ENCODE measurements around the gene OBP2A. TPM values are rescaled to one million over a fixed set of nuclear protein-coding genes. Genes with fewer than 3 reads are reported as not detected.

OBP2A gene
- total RNA-seq, 1 donor from 2014 or later = not detected

DNA sequence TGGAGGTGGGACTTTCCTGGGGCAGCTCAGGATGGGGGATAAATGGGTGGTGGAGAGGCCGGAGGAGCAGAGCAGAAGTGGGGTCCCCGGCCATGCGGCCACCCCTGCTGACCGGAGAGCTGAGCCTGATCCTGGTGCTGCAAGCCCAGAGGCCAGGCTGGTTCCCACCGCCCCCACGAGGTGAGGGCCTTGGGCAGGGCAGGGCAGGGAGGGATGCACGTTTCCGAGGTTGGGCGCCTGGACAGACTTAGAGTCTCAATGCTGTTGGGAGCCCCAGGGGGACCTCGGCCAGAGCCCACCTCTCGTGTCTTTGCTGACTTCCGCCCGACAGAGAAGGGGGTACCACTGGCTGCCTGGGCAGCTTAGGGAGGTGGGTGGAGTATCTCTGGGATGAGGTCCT, 5.5 kb downstream of the OBP2A start:
- no peak for DNase-seq (ENCODE audit: low read depth, low spot score)

DNA sequence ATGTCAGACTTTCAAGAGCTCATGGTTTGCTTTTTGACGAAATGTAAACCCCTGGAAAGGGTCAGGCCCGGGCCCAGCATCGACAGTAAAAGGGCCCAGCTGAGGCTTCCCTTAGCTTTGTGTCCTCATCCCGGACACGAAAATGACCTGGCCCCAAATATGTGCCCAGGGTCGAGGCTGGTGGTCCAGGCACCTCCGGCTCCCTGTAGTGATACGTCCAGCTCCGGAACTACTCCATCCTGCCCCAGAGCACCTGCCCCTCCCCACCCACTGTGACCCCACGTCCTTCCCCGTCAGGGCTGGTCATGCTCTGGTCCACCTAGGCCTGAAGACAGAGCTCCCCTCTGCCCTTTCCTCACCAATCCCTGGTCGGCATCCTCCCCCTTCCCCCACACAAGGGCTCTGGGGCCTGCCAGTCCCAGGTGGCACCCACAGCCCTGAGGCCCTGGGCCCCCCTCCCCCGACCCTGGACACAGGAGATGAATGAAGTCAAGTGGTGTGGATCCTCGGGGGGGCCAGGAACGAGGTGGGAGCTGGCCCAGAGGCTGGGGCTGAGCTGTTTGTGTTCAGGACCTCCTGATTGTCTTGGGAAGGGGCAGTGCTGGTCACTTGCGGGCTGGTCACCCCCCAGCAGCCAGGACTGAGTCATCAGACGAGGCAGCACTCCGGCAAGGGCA, 6.2 kb downstream of the OBP2A start:
- DNase-seq (ENCODE audit: low read depth, low spot score) = no peak

DNA sequence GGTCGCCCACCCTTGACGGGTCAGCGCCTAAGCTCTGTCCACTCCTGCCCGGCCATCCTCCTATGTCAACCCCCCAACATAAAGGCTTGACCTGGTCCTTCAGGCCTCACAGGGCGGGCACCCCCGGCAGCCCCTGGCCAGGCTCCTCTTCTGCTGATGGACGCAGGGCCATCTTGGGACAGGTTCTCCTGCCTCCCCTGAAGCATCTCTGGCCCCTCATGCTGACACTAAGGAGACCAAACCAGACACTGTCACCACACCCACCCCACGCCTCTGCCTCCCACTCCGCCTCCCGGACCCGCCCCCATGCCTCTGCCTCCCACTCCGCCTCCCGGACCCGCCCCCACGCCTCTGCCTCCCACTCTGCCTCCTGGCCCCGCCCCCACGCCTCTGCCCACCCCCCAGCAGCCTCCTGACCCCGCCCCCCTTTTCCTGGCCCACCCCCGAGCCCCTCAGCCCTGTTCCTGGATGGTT, 6.8 kb downstream of the OBP2A start:
- DNase-seq (ENCODE audit: low read depth, low spot score) = no peak

DNA sequence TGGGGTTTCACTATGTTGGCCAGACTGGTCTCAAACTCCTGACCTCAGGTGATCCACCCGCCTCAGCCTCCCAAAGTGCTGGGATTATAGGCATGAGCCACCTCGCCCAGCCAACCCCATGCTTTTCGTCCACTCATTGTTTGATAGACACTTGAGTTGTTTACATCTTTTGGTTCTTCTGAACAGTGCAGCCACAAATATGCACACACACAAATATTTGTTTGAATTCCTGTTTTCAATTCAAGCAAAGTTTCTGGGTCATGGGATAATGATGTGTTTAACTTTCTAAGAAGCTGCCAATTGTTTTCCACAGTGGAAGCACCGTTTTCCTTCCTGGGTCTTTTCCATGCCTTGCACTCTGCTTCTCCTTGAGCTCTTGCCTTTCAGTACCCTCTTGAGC, 8.8 kb downstream of the OBP2A start:
- DNase-seq (ENCODE audit: low read depth, low spot score) = no peak

DNA sequence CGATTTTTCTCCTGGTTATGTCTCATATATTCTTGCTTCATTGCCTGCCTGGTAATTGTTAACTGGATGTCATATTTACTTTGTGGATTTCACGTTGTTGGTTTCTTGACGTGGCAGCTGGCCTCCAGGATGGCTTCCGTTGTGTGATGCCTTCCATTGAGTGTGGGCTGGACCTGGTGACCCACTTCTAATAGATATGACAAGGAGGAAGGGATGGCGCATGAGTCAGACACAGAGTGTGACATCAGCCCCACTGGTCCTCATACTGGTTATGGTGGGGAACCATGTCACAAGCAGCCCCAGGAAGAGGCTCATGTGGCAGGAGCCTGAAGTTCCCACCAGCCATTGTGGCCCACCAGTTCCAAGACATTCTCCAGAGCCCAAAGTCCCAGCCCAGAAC, 9.3 kb downstream of the OBP2A start:
- DNase-seq (ENCODE audit: low read depth, low spot score) = no peak

DNA sequence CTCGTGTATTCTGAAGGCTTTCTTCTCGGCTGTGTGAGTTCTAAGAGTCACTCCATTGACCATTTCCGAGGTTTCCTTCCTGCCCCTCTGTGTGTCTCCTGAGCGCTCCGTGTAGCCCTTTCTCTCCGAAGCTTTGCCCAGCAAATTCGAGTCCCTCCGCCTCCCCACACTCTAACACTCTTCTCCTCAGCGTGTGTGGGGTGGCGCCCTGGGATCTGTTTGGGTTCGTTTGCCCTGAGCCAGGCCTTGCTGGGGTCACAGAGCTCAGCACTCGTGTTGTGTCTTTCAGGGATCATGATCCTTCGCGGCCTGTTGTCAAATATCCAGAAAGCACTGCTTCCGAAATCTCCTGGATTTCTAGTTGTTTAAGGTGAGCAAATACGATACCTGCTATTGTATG, 10.0 kb downstream of the OBP2A start:
- DNase-seq (ENCODE audit: low read depth, low spot score) = no peak

DNA sequence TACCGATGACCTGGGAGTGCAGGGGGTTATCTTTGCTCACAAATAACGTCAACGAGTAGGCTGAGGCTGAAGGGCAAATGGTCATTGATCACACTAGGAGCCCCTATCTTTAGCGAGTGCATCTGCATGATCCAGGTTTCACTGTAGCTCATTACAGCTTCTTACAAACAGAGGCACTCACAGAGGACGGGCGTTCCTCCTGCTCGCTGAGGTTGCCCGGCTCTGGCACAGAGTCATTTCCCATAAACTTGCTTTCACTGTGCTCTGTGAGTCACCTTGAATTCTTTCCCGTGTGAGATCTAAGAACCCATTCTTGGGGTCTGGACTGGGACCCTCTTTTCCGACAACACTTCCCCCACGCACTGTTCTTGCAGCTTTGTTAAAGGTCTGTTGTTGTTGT, 13.7 kb downstream of the OBP2A start:
- DNase-seq (ENCODE audit: low read depth, low spot score) = no peak

DNA sequence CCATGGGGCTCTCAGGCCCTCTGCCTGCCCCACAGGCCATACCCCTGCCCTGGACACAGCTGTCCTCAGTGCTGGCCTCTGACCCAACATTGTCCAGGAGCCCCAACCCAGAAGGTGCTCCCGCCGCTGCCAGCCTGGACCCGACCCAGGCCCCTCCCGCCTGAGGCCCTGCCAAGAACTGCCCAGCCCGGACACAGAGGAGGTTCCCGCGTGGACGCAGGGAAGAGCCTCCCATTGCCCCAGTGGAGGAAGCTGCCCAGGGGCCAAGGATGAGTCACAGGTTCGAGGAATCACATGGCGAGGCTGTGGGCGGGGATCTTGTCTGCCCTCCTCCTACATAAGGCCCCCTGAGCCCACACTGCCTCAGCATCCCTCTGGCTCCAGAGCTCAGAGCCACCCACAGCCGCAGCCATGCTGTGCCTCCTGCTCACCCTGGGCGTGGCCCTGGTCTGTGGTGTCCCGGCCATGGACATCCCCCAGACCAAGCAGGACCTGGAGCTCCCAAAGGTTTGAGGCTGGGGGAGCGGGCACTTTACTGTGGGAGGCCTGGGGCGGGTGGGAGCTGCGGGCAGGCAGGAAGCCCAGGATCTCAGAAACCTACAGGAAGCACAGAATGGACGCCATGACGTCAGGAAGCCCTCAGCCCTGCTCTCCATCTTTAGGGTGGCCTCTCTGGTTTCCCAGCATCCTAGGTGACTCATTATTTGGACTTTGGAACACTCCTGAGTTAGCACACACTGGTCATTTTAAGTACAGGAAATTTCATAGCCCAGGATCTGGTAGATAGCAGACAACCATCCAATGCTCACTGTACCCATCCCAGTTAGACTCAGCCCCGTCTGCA, 15.7 kb downstream of the OBP2A start, which contains the start of gene PAEP:
PAEP (plus strand) TSS at position 366 of the 844 bp plus-strand sequence.
- no peak for DNase-seq (ENCODE audit: low read depth, low spot score)

DNA sequence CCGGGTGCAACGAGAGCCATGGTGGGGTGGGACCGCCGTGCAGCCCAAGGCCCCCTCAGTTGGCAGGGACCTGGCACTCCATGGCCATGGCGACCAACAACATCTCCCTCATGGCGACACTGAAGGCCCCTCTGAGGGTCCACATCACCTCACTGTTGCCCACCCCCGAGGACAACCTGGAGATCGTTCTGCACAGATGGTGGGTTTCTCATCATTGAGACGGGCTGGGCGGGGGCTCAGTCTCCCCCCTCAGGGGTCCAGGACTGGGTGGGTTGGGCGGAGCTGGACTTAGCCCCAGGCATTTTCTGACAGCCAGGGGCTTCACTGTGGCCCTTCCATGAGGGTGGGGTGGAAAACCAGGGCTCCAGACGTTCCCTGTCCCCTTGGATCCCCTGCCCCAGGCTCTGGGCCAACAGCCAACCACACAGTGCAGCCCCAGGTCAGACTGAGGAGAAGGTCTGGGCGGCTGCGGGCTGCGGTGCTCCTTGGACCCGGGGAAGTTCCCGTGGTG, 16.4 kb downstream of the OBP2A start:
- DNase-seq (ENCODE audit: low read depth, low spot score) = no peak

DNA sequence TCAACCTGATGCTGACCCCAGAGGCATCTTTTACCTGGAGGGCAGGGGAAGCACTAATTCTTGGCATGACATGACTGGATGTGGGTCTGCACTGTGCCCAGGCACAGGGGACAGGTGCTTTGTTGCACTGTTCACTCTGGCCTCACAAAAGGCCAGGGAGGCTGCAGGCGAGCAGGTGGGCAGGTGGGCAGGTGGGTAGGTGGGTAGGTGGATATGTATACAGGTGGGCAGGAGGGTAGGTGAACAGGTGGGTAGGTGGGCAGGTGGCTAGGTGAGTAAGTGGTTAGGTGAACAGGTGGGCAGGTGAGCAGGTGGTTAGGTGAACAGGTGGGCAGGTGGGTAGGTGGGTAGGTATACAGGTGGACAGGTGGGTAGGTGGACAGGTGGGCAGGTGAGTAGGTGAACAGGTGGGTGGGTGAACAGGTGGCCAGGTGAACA, 17.1 kb downstream of the OBP2A start:
- DNase-seq (ENCODE audit: low read depth, low spot score) = no peak

DNA sequence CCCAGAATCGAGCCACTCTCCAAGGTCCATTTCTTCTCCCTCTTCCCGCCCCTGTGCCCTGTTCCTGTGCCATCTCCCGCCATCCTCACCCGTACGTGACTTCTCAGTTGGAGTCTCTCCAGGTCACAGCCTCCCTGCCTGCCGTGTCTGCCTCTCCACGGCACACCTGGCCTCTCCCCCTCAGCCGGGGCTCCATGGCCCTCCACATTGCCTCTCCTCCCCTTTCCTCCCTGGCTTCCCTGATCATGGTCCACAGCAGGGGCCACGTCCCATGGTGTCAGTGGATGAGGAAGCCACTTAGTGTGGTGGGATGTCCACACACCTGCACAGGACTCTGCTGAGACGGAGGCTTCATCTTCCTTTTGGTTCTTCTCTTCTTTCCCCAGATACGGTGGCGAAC, 17.9 kb downstream of the OBP2A start:
- DNase-seq (ENCODE audit: low read depth, low spot score) = no peak

DNA sequence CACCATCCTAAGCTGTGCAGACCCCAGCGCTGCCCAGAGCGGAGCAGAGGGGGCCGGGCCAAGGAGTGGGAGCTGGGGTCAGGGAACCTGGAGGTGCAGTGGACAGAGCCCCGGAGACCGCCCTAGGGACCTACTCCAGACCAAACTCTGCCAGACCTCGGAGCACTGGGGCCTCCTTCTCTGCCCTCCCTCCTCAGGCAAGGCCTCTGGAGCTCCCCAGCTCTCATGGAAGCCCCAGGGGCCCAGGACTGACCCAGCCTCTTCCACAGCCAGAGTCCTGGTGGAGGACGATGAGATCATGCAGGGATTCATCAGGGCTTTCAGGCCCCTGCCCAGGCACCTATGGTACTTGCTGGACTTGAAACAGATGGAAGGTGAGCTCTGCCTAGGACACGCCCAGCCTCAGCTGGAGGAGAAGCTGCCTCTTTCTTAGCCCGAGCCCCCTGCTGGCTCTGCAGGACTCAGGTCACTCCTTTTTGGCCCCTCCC, 19.3 kb downstream of the OBP2A start:
- DNase-seq (ENCODE audit: low read depth, low spot score) = no peak

DNA sequence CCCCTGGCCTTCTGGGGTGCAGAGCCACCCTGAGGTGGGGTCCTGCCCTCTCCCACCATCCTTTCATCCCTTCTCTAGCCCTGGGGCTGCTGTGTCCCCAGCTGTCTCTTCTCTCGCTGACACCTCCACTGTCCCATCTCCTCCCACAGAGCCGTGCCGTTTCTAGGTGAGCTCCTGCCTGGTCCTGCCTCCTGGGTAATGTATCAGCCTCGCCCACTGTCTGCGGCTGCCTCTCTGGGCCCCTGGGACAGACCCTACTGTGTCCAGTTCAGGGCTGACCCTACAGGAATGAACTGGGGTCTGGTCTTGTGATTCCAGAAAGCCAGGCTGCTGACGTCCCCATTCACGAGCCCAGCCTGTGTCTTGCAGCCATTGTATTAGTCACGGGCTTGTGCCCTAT, 19.7 kb downstream of the OBP2A start:
- no peak for DNase-seq (ENCODE audit: low read depth, low spot score)

DNA sequence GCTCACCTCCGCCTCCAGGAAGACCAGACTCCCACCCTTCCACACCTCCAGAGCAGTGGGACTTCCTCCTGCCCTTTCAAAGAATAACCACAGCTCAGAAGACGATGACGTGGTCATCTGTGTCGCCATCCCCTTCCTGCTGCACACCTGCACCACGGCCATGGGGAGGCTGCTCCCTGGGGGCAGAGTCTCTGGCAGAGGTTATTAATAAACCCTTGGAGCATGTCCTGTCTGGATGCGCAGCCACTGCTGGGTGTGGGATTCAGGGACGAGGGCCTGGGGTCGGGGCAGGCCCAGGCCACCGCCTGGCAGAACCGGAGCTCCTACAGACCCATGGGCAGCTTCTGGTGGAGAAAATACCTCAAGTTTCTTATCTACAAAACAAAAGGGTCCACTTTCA, 20.6 kb downstream of the OBP2A start:
- DNase-seq (ENCODE audit: low read depth, low spot score) = no peak

DNA sequence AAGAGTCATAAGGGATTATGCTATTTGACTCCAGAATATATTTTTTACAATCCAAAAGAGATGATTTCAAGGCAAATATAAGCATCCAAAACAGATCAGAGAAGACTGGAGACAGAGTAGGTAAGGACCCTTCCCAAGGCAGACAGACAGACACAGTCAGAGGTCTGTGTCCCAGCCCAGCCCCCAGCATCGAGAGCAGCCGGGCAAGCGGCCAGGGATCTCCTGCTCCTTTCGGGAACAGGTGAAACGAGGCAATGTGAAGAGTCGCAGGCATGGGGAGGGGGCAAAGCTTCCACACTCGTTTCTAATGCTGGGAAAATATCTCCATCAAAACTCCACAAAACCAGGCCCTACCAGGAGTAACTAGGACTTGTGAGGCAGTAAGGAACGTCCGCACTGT, 21.4 kb downstream of the OBP2A start:
- no peak for DNase-seq (ENCODE audit: low read depth, low spot score)

DNA sequence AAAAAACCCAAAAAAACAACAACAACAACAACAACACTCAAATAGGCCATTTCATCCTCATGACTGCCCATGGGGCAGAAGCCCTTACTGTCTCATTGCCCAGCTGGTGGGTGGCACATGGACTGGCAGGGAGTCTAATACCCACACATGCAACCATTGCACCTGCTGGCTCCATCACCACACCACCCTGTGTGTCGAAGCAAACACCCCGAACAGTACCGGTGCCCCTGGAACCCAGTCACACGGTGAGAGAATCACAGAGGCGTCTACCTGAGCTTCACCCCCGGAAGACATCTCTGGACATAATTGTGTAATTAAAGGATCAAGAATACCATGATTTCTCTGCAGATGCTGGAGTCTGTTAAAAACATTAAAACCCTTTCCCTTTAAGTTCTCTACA, 22.1 kb downstream of the OBP2A start:
- DNase-seq (ENCODE audit: low read depth, low spot score) = no peak

DNA sequence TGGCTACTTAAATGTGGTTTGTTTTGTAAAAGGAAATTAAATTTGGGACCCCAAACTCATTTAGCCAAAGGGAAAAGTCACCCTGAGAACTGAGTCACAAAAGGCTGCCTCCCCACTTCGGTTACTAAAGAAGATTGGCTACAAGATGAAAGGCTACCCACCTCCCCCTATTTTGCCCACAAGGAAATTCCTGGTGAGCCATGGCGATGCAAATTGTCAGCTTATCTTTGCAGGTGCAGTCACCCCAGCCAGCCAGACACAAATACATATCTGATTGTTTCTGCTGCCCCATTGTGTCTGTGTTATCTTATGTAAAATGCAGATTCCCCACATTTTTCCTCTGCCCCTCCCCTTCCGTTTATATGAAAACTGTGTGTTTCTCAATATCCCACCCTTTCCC, 24.5 kb downstream of the OBP2A start:
- DNase-seq (ENCODE audit: low read depth, low spot score) = no peak

DNA sequence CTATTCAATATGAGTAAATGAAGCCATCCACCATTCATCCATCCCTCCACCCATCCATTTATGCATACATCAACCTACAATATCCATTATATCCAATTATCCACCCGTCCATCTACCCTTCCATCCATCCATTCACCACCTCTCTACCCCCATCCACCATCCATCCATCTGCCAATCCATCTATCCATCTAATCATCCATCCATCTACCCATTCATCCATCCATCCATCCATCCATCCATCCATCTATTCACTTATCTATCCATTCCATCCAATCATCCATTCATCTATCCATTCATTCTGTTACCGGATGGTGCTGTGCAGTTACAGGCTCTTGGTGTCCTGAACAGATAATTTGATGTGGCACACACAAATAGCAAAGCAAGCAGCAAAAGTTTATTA, 26.3 kb downstream of the OBP2A start:
- DNase-seq (ENCODE audit: low read depth, low spot score) = no peak

DNA sequence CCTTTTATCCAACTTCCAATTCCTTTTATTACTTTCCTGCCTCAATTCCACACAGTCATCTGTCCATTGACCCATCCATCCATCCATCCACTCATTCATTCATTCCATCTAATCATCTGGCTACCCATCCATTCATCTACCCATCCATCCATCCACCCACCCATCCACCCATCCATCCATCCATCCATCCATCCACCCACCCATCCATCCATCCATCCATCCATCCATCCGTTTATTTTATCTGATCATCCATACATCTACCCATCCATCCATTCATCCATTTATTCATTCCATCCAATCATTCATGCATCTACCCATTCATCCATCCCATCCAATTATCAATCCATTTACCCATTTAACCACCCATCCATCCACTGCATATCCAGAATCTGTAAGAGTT, 27.2 kb downstream of the OBP2A start:
- DNase-seq (ENCODE audit: low read depth, low spot score) = no peak

DNA sequence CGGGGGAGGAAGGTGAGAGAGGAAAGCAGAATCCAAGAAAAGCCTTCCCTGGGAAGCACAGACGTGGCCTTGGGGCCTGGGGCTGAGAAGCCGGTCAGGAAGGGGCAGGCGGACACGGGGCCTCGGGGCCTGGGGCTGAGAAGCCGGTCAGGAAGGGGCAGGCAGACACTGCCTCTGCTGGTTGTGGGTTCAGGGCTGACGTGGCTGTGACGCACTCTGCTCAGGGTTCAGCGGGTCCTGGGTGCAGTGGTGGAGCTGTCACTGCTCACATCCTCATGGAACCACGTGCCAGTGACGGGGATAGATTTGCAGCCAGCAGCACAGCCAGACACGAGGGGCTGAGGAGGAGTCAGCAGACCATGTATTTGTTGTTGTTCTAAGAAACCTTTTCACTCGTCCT, 28.4 kb downstream of the OBP2A start:
- DNase-seq (ENCODE audit: low read depth, low spot score) = no peak

DNA sequence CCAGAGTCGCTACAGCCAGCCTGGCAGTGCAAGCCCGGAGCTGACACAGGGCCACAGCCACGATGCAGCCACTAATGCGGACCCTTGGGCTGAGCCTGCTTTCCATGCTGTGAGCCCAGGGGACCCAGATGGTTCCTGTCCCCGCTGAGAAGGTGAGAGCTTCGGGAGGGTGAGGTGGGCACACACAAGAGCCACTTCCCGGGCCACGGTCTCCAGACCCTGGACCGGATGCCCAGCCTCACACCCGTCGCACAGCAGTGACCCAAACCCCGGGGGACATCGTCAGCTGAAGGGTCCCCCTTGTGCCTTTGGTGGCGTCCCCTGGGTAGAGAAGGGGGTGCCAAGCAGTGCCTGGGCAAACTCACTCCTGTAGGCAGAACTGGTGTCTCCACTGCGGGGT, 29.0 kb downstream of the OBP2A start:
- no peak for DNase-seq (ENCODE audit: low read depth, low spot score)

DNA sequence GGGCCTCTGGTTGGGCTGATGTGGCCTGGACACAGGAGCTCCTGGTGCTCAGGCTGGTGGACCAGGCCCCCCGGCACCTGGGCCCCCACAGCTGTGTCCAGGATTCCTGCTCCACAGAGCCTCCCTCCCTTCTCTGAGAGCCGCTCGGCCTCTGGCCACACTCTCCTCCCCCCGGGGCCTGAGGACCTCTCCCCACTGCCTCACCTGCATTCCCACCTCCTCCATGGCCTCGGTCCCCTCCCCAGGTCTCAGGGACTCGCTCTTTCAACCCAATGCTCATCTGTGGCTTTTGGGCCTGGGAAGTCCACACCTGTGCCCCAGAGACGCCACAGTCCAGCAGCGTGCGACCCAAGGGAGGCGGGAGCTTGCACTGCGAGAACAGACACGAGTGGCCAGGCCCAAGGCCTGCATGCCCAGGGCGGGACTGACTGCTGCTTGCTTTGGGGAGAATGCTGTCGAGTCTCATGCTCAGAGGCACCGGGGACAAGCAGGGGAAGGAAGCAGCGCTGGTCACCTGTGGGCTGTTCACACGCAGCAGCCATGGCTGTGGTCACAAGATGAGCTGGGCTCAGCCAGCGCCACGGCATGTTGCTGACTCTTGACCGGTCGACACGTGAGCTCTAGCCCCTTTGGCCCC, 30.2 kb downstream of the OBP2A start:
- no peak for DNase-seq (ENCODE audit: low read depth, low spot score)

Measured in pulmonary artery endothelial cell (primary cell).